ENCODE data around the gene ZHX3. TPM values are rescaled to one million over a fixed set of nuclear protein-coding genes. Genes with fewer than 3 reads are reported as not detected.
A peak's percentile ranks its signal among the peaks of the same experiment; 100 is the strongest.

ZHX3 gene
- total and polyA plus RNA-seq, 8 donors: 6.6 to 59.3 (median 18.7) TPM

- intact Hi-C loops (cut with DNase I; ENCODE audit: low total_unique reads): no loop called here
- Histone ChIP-seq H3K27ac (no peak overlapping the region), H3K36me3 (peaks cover 0 to 21% (median 14%) of the 10 kb centered on the region in 4 donors), H3K4me1 (peaks cover 7 to 19% (median 14%) of the 10 kb centered on the region in 4 donors), H3K4me3 (no peak overlapping the region), H3K9me3 (no peaks in the 10 kb centered on the region), H3K27me3 (peaks cover 0 to 53% (median 36%) of the 10 kb centered on the region in 3 donors)
- TF ChIP-seq, protein P1, sequence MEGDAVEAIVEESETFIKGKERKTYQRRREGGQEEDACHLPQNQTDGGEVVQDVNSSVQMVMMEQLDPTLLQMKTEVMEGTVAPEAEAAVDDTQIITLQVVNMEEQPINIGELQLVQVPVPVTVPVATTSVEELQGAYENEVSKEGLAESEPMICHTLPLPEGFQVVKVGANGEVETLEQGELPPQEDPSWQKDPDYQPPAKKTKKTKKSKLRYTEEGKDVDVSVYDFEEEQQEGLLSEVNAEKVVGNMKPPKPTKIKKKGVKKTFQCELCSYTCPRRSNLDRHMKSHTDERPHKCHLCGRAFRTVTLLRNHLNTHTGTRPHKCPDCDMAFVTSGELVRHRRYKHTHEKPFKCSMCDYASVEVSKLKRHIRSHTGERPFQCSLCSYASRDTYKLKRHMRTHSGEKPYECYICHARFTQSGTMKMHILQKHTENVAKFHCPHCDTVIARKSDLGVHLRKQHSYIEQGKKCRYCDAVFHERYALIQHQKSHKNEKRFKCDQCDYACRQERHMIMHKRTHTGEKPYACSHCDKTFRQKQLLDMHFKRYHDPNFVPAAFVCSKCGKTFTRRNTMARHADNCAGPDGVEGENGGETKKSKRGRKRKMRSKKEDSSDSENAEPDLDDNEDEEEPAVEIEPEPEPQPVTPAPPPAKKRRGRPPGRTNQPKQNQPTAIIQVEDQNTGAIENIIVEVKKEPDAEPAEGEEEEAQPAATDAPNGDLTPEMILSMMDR (IDR thresholded peaks at IDR 0.05): no peak
- no peak for TF ChIP-seq POLR2AphosphoS5 (IDR thresholded peaks at IDR 0.05)
- no peak for TF ChIP-seq EP300 (IDR thresholded peaks at IDR 0.05)
- no peak for TF ChIP-seq POLR2A (IDR thresholded peaks at IDR 0.05)
- 72 to 85% (median 80%) methylated on average over 5 of the region's 5 CpGs for WGBS, 5 donors
- DNase-seq: no peak
Observed at GRCh38 chr20:41362748-41363140, 45.2 kb upstream of the ZHX3 start.

DNA sequence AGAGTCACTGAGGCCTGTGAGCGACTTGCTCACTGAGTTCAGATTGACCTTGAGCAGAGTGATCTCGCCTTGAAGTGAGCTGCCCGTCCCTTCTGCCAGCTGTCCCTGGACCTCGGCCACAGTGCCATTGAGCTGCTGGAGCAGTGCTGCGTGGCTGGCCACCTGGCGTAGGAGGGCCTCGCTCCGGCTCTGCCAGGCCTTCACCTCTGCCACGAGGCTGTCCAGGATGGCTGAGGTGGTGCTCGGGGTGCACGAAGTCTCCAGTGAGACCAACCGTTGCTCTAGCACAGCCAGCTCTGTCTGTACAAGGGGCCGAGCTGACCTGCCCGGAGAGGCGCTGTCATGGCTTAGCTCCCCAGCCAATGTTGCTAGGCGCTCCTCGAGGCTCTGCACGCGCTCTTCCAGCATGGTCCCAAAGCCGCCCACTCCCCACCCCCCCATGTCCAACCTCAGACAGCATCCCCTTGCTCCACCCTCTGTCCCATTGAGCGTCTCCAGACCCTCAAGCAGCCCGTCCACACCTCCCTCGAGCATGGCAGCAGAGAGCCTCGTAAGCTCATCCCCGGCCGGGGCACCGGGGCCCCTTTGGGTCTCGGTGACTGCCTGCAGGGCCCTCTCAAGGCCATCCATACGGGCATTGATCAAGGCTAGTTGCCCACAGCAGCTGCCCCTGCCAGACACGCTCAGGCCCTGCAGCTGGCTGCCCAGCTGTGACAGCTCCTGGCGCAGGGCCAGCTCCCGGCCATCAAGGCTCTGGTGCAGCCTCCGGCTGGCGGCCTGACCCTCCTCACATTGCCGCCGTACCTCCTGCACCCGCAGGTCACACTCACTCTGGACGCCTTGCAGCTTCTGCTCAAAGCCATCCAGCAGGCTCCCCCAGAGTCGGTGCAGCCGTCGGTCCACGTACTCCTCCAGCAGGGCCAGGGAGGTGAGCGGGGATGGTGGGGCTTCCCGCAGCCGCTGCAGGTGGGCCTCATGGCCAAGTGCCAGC is 44.5 kb upstream of the ZHX3 start:
- H3K27ac ChIP-seq: no peak overlapping the region
- WGBS, 5 donors: 76 to 82% (median 80%) methylated on average over 30 to 45 of the region's 45 CpGs
- peaks cover 0 to 28% (median 21%) of the 10 kb centered on the region in 4 donors for H3K36me3 ChIP-seq
- H3K27me3 ChIP-seq: peaks cover 0 to 46% (median 29%) of the 10 kb centered on the region in 3 donors
- H3K4me3 ChIP-seq: no peak overlapping the region
- TF ChIP-seq POLR2AphosphoS5 (IDR thresholded peaks at IDR 0.05) (no peak), POLR2A (IDR thresholded peaks at IDR 0.05) (no peak), EP300 (IDR thresholded peaks at IDR 0.05) (no peak)
- TF ChIP-seq, protein P1 (IDR thresholded peaks at IDR 0.05): no peak
- DNase-seq: peak in 1 of 2 donors; percentile 48
- H3K9me3 ChIP-seq: no peaks in the 10 kb centered on the region
- peaks cover 7 to 17% (median 13%) of the 10 kb centered on the region in 4 donors for H3K4me1 ChIP-seq
- intact Hi-C loops (cut with DNase I; ENCODE audit: low total_unique reads): no loop called here

- intact Hi-C loops (cut with DNase I; ENCODE audit: low total_unique reads): no loop called here
- Histone ChIP-seq H3K4me3 (no peak overlapping the region), H3K27ac (no peak overlapping the region), H3K4me1 (peaks cover 4 to 11% (median 8%) of the 10 kb centered on the region in 4 donors), H3K27me3 (peaks cover 0 to 37% (median 21%) of the 10 kb centered on the region in 3 donors), H3K36me3 (peaks cover 0 to 37% (median 31%) of the 10 kb centered on the region in 4 donors), H3K9me3 (no peaks in the 10 kb centered on the region)
- DNase-seq: no peak
- TF ChIP-seq POLR2A (IDR thresholded peaks at IDR 0.05) (no peak), POLR2AphosphoS5 (IDR thresholded peaks at IDR 0.05) (no peak), EP300 (IDR thresholded peaks at IDR 0.05) (no peak)
- TF ChIP-seq, protein P1 (IDR thresholded peaks at IDR 0.05): no peak
- WGBS, 5 donors: 85 to 90% (median 87%) methylated on average over 7 to 22 of the region's 22 CpGs
Observed at GRCh38 chr20:41360831-41361756, 43.6 kb upstream of the ZHX3 start.

- no peaks in the 10 kb centered on the region for H3K4me1 ChIP-seq
- H3K36me3 ChIP-seq: peaks cover 0 to 49% (median 43%) of the 10 kb centered on the region in 4 donors
- 83 to 87% (median 86%) methylated on average over 8 to 9 of the region's 9 CpGs for WGBS, 5 donors
- no peak overlapping the region for H3K4me3 ChIP-seq
- DNase-seq: no peak
- intact Hi-C loops (cut with DNase I; ENCODE audit: low total_unique reads): no loop called here
- H3K27me3 ChIP-seq: peaks cover 0 to 22% (median 6%) of the 10 kb centered on the region in 3 donors
- H3K9me3 ChIP-seq: no peaks in the 10 kb centered on the region
- H3K27ac ChIP-seq: no peak overlapping the region
- TF ChIP-seq POLR2A (IDR thresholded peaks at IDR 0.05): no peak
- TF ChIP-seq POLR2AphosphoS5 (IDR thresholded peaks at IDR 0.05): no peak
- no peak for TF ChIP-seq EP300 (IDR thresholded peaks at IDR 0.05)
- TF ChIP-seq, protein P1 (IDR thresholded peaks at IDR 0.05): no peak
Observed at GRCh38 chr20:41359541-41360011, 42.0 kb upstream of the ZHX3 start.

All from stomach (tissue), 9 donors.